Transverse colon (tissue), 4 donors: Measurements from ENCODE around the gene CCDC60. TPM values are rescaled to one million over a fixed set of nuclear protein-coding genes. Genes with fewer than 3 reads are reported as not detected.

Source experiments
- DNase-seq: peaks from one replicate; pipeline ENCODE4 v3.0.0-alpha.2; 2019
- H3K27ac ChIP-seq, 4 donors: fragments of 200-600 bp; sonication (generic); 2 replicates each; pipeline ENCODE4 v1.5.1; 2016 to 2018; ENCODE audit warnings: inconsistent platforms in 4 of 4
- H3K27me3 ChIP-seq: fragments of 200-600 bp; sonication (generic); 2 replicates; pipeline ENCODE4 v1.5.1; 2017; ENCODE audit warnings: inconsistent platforms
- H3K36me3 ChIP-seq, 4 donors: fragments of 200-600 bp; sonication (generic); 2 replicates each; pipeline ENCODE4 v1.5.1; 2017 to 2019; ENCODE audit warnings: inconsistent platforms in 4 of 4
- H3K4me1 ChIP-seq, 4 donors: fragments of 200-600 bp; sonication (generic); 2 replicates each; pipeline ENCODE4 v1.5.1; 2017 to 2020; ENCODE audit warnings: inconsistent platforms in 4 of 4
- H3K4me3 ChIP-seq, 4 donors: fragments of 200-600 bp; sonication (generic); 1 replicate in 1 of 4; 2 replicates in 3 of 4; pipeline versions ENCODE4 v1.5.1 to v1.6.1; 2017 to 2019; ENCODE audit warnings: inconsistent platforms in 4 of 4
- H3K9me3 ChIP-seq, 2 donors: fragments of 200-600 bp; sonication (generic); 2 replicates each; pipeline ENCODE4 v1.5.1; 2017 to 2019; ENCODE audit warnings: inconsistent platforms in 2 of 2
- CTCF ChIP-seq, 5 experiments: fragments of 200-600 bp in 3 of 5; fragments of 450-650 bp in 2 of 5; sonication (generic) in 3 of 5; IDR thresholded peaks; 1 replicate in 2 of 5; 2 replicates in 3 of 5; pipeline ENCODE4 v1.5.1; 2016 to 2017; ENCODE audit warnings: antibody characterized with exemption in 5 of 5, inconsistent platforms in 3 of 5, mild to moderate bottlenecking in 2 of 5, moderate library complexity in 1 of 5
- EP300 ChIP-seq: sonication (generic); formaldehyde crosslinking; IDR thresholded peaks from one replicate; pipeline ENCODE4 v1.6.1; 2017; ENCODE audit warnings: antibody characterized with exemption, low read depth
- POLR2A ChIP-seq: fragments of 450-650 bp; IDR thresholded peaks from one replicate; pipeline ENCODE4 v1.6.1; 2016; ENCODE audit warnings: antibody characterized with exemption, mild to moderate bottlenecking, moderate library complexity
- POLR2AphosphoS5 ChIP-seq, 3 donors: sonication (generic); formaldehyde crosslinking; IDR thresholded peaks; one replicate each; pipeline ENCODE4 v1.6.1; 2016; ENCODE audit warnings: antibody characterized with exemption in 3 of 3
- WGBS, 2 donors: methylation state at CpG; one replicate each; pipeline ENCODE4 v1.1.5; 2018; ENCODE audit warnings: low coverage in 1 of 2; 5-methylcytosine and 5-hydroxymethylcytosine counted together
- in situ Hi-C, 4 donors: fragments of 200-750 bp; cut with MboI; loops; one replicate each; pipeline versions ENCODE4 v1.15.0 to v1.15.1; 2017; ENCODE audit warnings: low sequenced_read_pairs in 3 of 4, low pct_ligation_motif_present in 1 of 4, low pct_unique_long_range_greater_than_20kb in 1 of 4
- intact Hi-C: fragments of 100-400 bp; cut with DNase I; formaldehyde crosslinking; loops from one replicate; pipeline ENCODE4 v1.15.1; 2023; ENCODE audit warnings: low total_unique reads
- total RNA-seq, 4 donors: library from RNA; depleted of rRNA; stranded (reverse); fragments of >200 nt; gene quantifications; one replicate each; pipeline ENCODE4 v1.1.0, GENCODE V29; 2016

Gene CCDC60
- total RNA-seq, 4 donors from 2014 or later: 0.68 to 2.6 (median 2.4) TPM; not detected in 1

GRCh38 chr12:119456824-119457223, 122.3 kb downstream of the CCDC60 start:
- Histone ChIP-seq H3K36me3 (no peaks in the 10 kb centered on the region), H3K27ac (no peak overlapping the region), H3K27me3 (no peaks in the 10 kb centered on the region), H3K4me3 (no peak overlapping the region), H3K9me3 (no peaks in the 10 kb centered on the region), H3K4me1 (no peaks in the 10 kb centered on the region)
- 88 to 100% methylated on average over 2 to 3 of the region's 3 CpGs for WGBS, 2 donors
- intact Hi-C loops (no loop called here), in situ Hi-C loops (no loop called here)
- TF ChIP-seq POLR2AphosphoS5 (IDR thresholded peaks at IDR 0.05) (no peak), POLR2A (no peak), CTCF (IDR thresholded peaks at IDR 0.05) (no peak), EP300 (no peak)
- no peak for DNase-seq

GRCh38 chr12:119457271-119457670, 122.7 kb downstream of the CCDC60 start:
- 55 to 68% methylated on average over 2 of the region's 2 CpGs for WGBS, 2 donors
- in situ Hi-C loops (no loop called here), intact Hi-C loops (no loop called here)
- Histone ChIP-seq H3K4me3 (no peak overlapping the region), H3K4me1 (no peaks in the 10 kb centered on the region), H3K27me3 (no peaks in the 10 kb centered on the region), H3K36me3 (no peaks in the 10 kb centered on the region), H3K9me3 (no peaks in the 10 kb centered on the region), H3K27ac (no peak overlapping the region)
- DNase-seq: no peak
- TF ChIP-seq CTCF (IDR thresholded peaks at IDR 0.05) (no peak), EP300 (no peak)

- Histone ChIP-seq H3K36me3 (no peaks in the 10 kb centered on the region), H3K4me3 (no peak overlapping the region), H3K4me1 (no peaks in the 10 kb centered on the region), H3K27ac (no peak overlapping the region), H3K9me3 (no peaks in the 10 kb centered on the region), H3K27me3 (no peaks in the 10 kb centered on the region)
- intact Hi-C loops (no loop called here), in situ Hi-C loops (no loop called here)
- TF ChIP-seq CTCF (IDR thresholded peaks at IDR 0.05) (no peak), EP300 (no peak), POLR2AphosphoS5 (IDR thresholded peaks at IDR 0.05) (no peak), POLR2A (no peak)
- DNase-seq: no peak
These were observed 125.0 kb downstream of the CCDC60 start for GRCh38 chr12:119459481-119459880.

GRCh38 chr12:119460876-119461275, 126.3 kb downstream of the CCDC60 start:
- 68 to 70% methylated on average over 3 of the region's 3 CpGs for WGBS, 2 donors
- no peaks in the 10 kb centered on the region for H3K27me3 ChIP-seq
- TF ChIP-seq EP300: no peak
- TF ChIP-seq CTCF (IDR thresholded peaks at IDR 0.05): no peak
- no peak for TF ChIP-seq POLR2A
- no peak for TF ChIP-seq POLR2AphosphoS5 (IDR thresholded peaks at IDR 0.05)
- intact Hi-C loops (no loop called here), in situ Hi-C loops (no loop called here)
- H3K9me3 ChIP-seq: no peaks in the 10 kb centered on the region
- no peaks in the 10 kb centered on the region for H3K36me3 ChIP-seq
- no peaks in the 10 kb centered on the region for H3K4me1 ChIP-seq
- DNase-seq: no peak
- H3K27ac ChIP-seq: no peak overlapping the region
- H3K4me3 ChIP-seq: no peak overlapping the region
